Fibroblast of villous mesenchyme (primary cell): ENCODE data around the gene ABCA4. TPM values are rescaled to one million over a fixed set of nuclear protein-coding genes. Genes with fewer than 3 reads are reported as not detected.
A peak's percentile ranks its signal among the peaks of the same experiment; 100 is the strongest.

Experiments
- DNase-seq: peaks from one replicate; pipeline ENCODE4 v3.0.0-alpha.2; 2010; ENCODE audit warnings: low read depth
- H3K4me3 ChIP-seq: 2 replicates; pipeline ENCODE4 v1.5.1; 2011; ENCODE audit warnings: low read depth, mild to moderate bottlenecking, low read length
- total RNA-seq: library from RNA; depleted of rRNA; stranded (reverse); fragments of >200 nt; gene quantifications from 2 replicates; pipeline ENCODE4 v1.2.3, GENCODE V29; 2012
- TF ChIP-seq, protein P1 (sequence below): IDR thresholded peaks from 2 replicates; pipeline ENCODE4 v1.5.1; 2012; ENCODE audit warnings: low read depth, mild to moderate bottlenecking, low read length; ENCODE audit not compliant: insufficient read depth

ABCA4 gene
- total RNA-seq, 1 donor: 0.43 TPM

DNA sequence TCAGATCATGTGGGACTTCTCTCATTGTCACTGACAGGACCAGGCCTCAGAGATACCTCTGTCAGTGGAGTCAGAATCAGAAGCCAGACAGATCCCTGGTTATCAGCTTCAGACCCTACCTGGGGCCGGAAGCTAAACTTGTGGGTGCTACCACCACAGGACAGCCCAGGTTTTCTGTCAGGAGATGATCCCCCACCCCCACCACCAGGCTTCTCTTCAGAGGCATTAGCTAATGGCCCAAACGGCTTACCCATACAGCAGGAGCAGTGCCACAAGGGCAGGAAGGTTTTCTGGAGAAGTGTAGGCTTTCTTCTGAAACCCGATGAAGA, 105.5 kb downstream of the ABCA4 start:
- H3K4me3 ChIP-seq: no peak overlapping the region
- TF ChIP-seq, protein P1, sequence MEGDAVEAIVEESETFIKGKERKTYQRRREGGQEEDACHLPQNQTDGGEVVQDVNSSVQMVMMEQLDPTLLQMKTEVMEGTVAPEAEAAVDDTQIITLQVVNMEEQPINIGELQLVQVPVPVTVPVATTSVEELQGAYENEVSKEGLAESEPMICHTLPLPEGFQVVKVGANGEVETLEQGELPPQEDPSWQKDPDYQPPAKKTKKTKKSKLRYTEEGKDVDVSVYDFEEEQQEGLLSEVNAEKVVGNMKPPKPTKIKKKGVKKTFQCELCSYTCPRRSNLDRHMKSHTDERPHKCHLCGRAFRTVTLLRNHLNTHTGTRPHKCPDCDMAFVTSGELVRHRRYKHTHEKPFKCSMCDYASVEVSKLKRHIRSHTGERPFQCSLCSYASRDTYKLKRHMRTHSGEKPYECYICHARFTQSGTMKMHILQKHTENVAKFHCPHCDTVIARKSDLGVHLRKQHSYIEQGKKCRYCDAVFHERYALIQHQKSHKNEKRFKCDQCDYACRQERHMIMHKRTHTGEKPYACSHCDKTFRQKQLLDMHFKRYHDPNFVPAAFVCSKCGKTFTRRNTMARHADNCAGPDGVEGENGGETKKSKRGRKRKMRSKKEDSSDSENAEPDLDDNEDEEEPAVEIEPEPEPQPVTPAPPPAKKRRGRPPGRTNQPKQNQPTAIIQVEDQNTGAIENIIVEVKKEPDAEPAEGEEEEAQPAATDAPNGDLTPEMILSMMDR: no peak
- DNase-seq: no peak

DNA sequence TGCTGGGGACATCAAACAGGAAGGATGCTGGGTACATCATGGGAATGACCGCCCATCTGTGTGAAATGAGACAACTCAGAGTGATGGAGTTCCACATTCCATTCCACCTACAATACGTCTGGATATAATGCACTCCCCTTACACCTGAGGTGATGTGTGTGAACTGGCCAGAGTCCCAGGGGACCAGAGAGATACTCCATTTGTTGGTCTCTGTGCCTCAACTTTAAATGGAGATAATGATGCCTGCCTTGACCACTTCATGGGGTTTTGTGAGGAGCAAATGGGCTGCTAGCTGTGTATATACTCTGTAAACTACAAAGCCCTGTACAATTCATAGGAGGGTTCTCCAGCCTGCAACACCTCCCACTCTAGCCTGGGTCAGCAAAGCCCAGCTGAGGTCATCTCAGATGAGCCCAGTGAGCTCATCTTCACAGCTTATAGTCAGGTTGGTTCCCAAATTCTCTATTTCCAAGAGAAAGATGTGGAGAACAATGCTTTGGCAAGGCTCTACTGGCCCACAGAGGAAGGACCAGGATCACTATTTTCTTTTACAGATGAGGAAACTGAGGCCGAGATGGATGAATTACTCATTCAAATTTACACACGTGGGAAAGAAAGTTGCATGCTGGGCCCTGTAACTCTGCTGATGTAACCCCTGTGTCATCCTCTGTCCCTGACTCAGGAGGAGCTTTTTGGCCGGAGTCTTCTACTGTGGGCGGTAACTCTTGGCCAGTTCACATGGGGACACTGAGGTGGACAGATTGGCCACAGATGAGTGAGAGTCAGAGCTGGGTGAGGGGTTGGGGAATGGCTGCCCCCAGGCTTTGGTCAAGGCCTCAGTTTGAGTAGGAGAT, 106.1 kb downstream of the ABCA4 start:
- TF ChIP-seq, protein P1: no peak
- DNase-seq: no peak
- H3K4me3 ChIP-seq: no peak overlapping the region

DNA sequence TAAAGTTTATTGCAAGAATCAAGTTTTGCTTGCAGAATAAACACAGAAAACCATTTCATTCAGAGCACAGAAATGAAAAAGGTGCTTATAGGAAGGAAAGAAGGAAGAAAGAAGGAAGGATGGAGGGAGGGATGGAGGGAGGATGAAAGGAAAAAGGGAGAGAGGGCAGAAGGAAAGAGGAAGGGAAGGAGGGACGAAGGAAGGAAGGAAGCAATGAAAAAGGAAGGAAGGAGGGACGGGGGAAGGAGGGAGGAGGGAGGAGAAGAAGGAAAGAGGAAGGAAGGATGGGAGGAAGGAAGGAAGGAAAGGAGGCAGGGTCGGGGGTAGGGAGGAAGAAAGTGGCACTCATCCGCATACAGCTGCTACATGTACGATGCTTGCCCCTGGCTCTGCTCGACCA, 106.9 kb downstream of the ABCA4 start:
- no peak overlapping the region for H3K4me3 ChIP-seq
- TF ChIP-seq, protein P1: no peak
- DNase-seq: no peak

DNA sequence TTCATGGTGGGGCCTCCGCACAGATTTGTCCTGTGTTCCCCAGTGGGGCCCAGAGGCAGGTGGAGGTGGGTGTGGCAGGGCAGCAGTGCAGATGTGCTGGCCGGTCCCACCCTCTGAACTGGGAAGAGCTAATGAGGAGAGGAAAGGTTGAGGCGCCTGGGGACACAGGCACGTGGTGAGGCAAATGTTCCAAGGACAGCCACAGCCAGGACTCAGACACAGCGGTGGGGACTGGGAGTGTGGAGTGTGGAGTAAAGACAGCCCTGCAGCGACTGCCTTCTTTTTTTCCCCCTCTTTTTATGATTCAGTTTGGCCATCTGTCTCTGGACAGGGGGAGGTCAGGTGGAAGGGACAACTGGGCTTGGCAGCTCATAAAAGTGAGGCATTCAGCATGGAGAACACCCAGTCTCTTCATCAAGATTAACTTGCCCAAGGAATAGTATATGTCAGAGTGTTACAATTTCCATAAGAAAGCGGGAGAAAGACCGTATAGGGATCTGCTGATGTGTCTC, 107.5 kb downstream of the ABCA4 start:
- TF ChIP-seq, protein P1: no peak
- no peak overlapping the region for H3K4me3 ChIP-seq
- DNase-seq: peak; percentile 57

DNA sequence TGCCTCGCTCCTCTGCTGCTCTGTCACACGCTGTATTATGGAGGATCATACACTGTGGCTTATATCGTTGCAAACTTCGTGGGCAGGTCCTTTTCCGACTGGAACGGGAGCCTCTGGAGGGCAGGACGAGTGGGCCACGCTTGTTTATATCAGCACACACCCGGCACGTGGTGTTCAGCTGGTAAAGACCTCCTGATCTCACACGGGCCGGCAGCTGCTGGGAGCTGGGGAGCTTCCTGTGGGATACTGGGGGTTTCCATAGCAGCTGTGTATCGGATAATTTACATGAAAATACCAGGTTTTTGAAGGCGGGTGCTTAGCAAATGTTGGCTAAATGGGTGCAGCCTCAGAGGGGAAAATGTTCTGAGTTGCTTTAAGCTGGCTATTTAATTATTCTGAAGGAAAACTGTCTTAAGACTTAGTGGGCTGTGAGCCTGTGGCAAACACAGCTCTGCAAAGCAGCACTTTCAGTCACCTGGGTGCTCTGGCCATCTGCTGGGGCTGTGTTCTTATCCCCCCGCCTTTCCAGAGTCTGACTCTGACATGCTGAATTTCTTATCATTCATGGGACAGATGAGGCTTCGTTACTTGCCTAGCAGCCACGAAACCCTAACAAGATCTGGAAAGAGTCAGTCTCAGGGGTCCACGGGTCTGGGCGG, 108.1 kb downstream of the ABCA4 start:
- TF ChIP-seq, protein P1: no peak
- DNase-seq: peak; percentile 27
- H3K4me3 ChIP-seq: no peak overlapping the region

DNA sequence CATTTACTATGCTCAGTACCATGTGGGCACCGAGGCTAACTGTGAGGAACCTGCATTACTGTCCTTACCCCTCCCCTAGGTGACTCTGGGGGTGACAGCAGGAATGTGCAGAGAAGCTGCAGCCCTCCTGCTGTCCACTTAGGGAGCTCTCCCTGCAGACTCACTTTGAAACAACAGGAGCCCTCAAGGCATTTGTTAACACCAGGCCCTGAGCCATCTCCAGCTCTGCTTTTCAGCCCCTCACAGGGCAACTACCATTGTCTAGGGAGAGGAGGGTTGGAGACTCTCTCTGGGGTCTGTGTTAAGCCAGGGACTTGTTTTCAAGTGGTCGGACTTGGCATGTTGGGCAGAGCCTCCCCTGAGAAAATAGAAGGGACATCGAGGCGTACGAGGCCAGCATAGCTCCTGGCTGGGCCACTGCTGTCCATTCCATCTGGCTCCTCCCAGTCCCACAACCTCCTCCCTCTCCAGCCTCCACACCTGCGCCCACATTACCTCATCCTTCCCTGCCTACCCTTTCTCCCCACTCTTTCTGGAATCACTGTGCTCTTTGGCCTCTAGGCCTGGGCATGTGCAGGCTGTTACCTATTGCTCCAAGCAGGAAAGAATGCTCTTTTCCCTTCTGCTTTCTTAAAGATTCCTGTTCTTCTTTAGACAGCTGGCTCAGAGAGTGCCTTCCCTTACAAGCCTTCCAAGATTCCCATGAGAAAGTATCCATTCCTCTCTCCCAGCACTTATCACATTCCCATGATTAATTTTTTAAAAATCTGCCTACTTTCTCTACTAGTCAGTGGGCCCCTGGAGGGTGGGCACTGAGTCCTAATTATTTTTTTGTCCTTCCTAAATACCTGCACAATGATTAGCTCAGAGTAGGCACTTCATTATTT, 109.0 kb downstream of the ABCA4 start:
- TF ChIP-seq, protein P1: no peak
- no peak for DNase-seq
- H3K4me3 ChIP-seq: no peak overlapping the region
